H4 (cell line): Measurements from ENCODE around the gene CALHM6. TPM values are rescaled to one million over a fixed set of nuclear protein-coding genes. Genes with fewer than 3 reads are reported as not detected.
"Not testable (repeated sequence)": the region's sequence is repeated elsewhere in the genome, so short reads cannot be mapped to it uniquely, and the experiment has no call there.

Source experiments
- DNase-seq: peaks from one replicate; pipeline ENCODE4 v3.0.0-alpha.2; 2015; ENCODE audit warnings: low spot score
- total RNA-seq: library from RNA; depleted of rRNA; stranded (reverse); fragments of >200 nt; shearing (Covaris generic); gene quantifications from 2 replicates; pipeline ENCODE4 v1.2.3, GENCODE V29; 2014; rRNA removed

Gene CALHM6
- total RNA-seq, 1 experiment from 2014 or later = 0.91 TPM

- DNase-seq = no peak
Measured at GRCh38 chr6:116476002-116476678, 15.0 kb downstream of the CALHM6 start.

- no peak for DNase-seq
Measured at GRCh38 chr6:116482780-116483179, 21.6 kb downstream of the CALHM6 start.

- no peak for DNase-seq
Measured at GRCh38 chr6:116483616-116484015, 22.4 kb downstream of the CALHM6 start.

- DNase-seq = no peak
Measured at GRCh38 chr6:116485559-116486184, 24.5 kb downstream of the CALHM6 start.

GRCh38 chr6:116491610-116492330, 30.6 kb downstream of the CALHM6 start:
- DNase-seq = no peak

GRCh38 chr6:116492331-116493067, 31.3 kb downstream of the CALHM6 start:
- no peak for DNase-seq

- DNase-seq = not testable (repeated sequence)
Measured at GRCh38 chr6:116495161-116495560, 34.0 kb downstream of the CALHM6 start.

DNA sequence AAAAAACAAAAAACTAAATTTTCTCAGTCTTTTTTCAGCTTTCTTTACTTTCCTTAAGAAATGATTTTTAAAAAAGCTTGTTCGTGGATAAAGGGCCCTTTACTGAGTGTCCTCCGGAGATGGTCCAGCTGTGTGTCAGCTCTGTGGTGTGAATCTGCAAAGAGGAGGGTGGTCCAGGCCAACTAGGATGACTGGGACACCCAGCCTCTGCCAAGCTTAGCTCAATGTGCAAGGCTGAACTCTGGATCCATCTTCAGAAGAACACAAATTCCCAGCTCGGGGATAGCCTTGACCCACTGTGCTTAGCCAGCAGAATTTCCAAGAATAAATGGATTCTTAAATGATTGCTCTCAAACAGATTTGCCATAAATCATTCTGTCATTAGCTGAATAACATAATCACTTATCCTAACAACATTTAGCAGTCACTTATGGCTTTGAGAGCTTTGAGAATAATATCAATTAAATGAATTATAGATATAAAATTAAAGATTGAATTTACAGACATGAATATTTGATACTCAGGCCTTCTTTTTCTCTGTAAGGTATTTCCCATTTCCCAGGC, 36.0 kb downstream of the CALHM6 start:
- no peak for DNase-seq

- peak; percentile 19 for DNase-seq
Measured at GRCh38 chr6:116500969-116501433, 39.8 kb downstream of the CALHM6 start.

DNA sequence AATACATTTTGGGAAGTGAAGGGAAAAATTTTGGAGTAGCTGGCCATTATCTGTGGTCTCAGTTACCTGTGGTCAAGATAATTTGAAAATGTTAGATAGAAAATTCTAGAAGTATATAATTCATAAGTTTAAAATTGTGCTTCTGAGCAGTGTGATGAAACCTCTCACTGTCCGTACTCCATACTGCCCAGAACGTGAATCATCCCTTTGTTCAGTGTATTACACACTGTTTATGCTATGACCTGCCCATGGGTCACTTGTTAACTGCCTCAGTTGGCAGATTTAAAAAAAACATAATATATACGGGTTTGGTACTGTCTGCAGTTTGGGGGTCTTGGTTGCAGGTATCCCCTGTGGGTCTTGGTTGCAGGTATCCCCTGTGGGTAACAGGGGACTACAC, 46.1 kb downstream of the CALHM6 start:
- no peak for DNase-seq

GRCh38 chr6:116508527-116508926, 47.4 kb downstream of the CALHM6 start:
- no peak for DNase-seq

GRCh38 chr6:116511424-116512110, 50.4 kb downstream of the CALHM6 start, which contains the start of gene CALHM5:
TSS of gene CALHM5 (plus strand) at chr6:116511639. CDS start at chr6:116511697, 58 bp downstream.
- DNase-seq = peak; percentile 86

GRCh38 chr6:116512111-116512559, 51.0 kb downstream of the CALHM6 start:
- no peak for DNase-seq

DNA sequence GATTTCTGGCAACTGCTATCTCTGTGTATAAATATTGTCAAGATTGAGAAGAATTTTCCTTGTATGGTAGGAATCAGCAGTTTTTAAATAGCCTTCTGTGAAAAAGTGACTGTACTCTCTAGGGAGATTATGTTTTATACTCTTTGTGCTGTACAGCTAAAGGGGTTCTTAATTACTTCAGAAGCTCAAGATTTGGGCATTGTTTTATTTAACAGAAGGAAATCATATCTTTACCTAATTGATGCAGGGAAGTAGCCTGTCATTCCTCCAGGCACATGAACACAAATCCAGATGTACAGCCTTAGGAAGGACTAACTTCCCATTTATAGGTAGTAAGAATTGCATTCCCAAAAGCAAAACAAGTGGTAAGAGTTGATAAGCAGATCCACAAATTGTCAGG, 51.6 kb downstream of the CALHM6 start:
- DNase-seq = no peak

Other genes starting within 250 kb of the CALHM6 start
- gene TSPYL4, start 207.3 kb upstream of the CALHM6 start, total RNA-seq = 5.8 and 6.3 TPM in 2 replicates
- gene TSPYL1, start 181.4 kb upstream of the CALHM6 start, total RNA-seq = 38.4 and 39.9 TPM in 2 replicates
- 58.6 and 67.1 TPM in 2 replicates for gene DSE, start 90.4 kb upstream of the CALHM6 start, total RNA-seq
- 7.1 and 8.7 TPM in 2 replicates for gene CALHM5, start 50.3 kb downstream of the CALHM6 start, total RNA-seq
- gene TRAPPC3L, start 84.3 kb downstream of the CALHM6 start, total RNA-seq = 0.17 TPM in 1 of 2 replicates, not detected in the other
- 0.39 TPM in 1 of 2 replicates, not detected in the other for gene CALHM4, start 92.4 kb downstream of the CALHM6 start, total RNA-seq
- 31.0 and 32.5 TPM in 2 replicates for gene RWDD1, start 110.1 kb downstream of the CALHM6 start, total RNA-seq
- gene RSPH4A, start 155.1 kb downstream of the CALHM6 start, total RNA-seq = 0.06 and 0.27 TPM in 2 replicates
- 9.9 and 10.7 TPM in 2 replicates for gene ZUP1, start 207.4 kb downstream of the CALHM6 start, total RNA-seq
- 2.6 and 3.4 TPM in 2 replicates for gene KPNA5, start 219.8 kb downstream of the CALHM6 start, total RNA-seq